Measurements from ENCODE around the gene SRBD1.

Gene SRBD1

GRCh38 chr2:45412754-45413379 is 198.2 kb downstream of the SRBD1 start:
- DNase-seq, result no peak

GRCh38 chr2:45409677-45410076 is 201.4 kb downstream of the SRBD1 start:
- no peak for DNase-seq

DNA sequence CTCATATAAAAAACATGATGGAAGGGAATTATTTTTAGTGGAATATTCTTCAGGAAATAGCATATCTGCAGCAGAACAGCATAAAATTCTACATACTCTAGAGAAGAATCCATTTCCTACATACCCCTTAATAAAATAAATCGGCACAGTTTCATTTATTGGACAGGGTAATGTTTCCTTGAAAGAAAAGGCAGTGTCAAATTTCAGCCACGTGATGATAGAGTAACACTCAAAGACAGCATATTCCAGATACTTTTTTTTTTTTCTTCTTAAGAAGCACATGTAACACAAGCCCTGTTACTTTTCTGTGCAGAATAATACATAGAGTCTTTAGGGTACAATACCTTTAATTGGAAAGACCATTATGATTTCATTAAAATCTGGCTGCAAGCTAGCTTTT is 204.4 kb downstream of the SRBD1 start:
- DNase-seq, result no peak

GRCh38 chr2:45404807-45405297 is 206.2 kb downstream of the SRBD1 start:
- no peak for DNase-seq

GRCh38 chr2:45403036-45403435 is 208.0 kb downstream of the SRBD1 start:
- DNase-seq, result no peak

- DNase-seq, result no peak
These were observed 209.6 kb downstream of the SRBD1 start for GRCh38 chr2:45401431-45401922.

GRCh38 chr2:45399040-45399784 is 211.9 kb downstream of the SRBD1 start:
- no peak for DNase-seq

DNA sequence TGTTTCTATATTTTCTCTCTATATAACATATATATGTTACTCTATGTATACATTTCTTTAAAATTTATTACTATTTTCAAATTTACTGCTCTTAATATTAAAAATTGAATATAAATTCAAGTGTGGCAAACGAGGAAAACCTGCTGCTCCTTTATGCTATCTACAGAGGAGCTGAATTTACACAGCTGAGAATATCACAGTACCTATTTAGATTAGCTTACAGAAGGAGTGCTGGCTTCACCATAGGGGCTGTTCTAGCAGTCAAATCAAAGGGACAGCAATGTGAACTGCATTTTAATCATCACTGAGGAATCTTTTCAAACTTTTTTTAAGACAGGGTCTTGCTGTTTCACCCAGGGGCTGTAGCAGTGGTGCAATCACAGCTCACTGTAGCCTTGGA is 213.8 kb downstream of the SRBD1 start:
- no peak for DNase-seq

DNA sequence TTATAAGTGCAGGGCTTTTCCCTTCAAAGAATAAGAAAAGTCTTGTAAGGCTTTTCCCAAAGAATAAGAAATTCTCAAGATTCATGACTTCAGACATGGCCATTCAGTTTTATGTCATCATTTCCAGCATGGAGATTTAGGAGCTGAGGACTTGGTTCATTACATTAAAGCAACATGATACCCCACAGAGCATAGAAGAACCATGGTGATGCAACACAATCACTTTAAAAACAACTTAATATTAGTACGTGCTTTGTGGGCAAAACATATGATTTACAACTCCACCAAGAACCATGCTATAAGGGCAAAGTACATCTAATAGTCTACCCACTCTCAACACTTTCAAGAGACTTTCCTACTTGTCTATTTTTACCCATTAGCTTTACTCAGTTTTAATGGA is 214.4 kb downstream of the SRBD1 start:
- DNase-seq, result no peak

DNA sequence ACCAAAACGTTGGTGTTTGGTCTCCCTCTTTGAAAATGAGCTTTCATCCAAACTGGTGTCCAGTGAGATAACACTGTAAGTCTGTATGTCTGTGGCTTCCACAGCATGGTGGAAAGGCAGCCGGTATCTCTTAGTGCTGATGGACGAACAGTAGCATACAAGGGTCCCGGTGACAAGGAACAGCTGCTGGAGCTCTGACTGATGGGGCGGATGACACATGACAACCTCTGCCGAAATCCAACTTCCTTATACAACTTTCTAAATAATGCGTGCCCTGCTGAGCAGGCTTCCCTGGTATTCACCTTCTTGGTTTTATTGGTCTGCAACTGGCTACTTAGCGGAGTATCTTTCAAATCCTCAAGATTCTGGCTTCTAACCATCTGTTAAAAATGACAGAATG is 216.2 kb downstream of the SRBD1 start:
- DNase-seq, result no peak

- no peak for DNase-seq
These were observed 216.9 kb downstream of the SRBD1 start for GRCh38 chr2:45394216-45394615.

DNA sequence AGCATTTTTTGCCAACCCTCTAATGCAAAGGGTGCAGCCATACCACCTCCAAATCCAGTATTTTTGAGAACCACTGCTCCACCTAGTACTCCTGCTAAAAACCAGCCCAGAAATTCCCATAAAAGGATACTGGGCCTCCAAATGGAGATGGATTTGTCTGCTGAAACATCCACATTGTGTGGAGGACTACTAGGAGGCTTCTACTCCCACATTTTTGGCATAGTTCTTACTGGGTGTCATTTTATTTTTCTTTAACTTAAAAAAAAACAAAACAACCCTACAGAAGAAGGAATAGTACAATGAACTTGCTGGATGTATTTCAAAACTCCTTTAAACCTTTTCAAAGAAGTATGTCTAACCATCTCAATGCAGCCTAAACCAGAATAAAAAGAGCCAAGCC is 219.2 kb downstream of the SRBD1 start:
- DNase-seq, result no peak

- no peak for DNase-seq
These were observed 220.2 kb downstream of the SRBD1 start for GRCh38 chr2:45390861-45391260.

- no peak for DNase-seq
These were observed 220.6 kb downstream of the SRBD1 start for GRCh38 chr2:45390441-45390840.

DNA sequence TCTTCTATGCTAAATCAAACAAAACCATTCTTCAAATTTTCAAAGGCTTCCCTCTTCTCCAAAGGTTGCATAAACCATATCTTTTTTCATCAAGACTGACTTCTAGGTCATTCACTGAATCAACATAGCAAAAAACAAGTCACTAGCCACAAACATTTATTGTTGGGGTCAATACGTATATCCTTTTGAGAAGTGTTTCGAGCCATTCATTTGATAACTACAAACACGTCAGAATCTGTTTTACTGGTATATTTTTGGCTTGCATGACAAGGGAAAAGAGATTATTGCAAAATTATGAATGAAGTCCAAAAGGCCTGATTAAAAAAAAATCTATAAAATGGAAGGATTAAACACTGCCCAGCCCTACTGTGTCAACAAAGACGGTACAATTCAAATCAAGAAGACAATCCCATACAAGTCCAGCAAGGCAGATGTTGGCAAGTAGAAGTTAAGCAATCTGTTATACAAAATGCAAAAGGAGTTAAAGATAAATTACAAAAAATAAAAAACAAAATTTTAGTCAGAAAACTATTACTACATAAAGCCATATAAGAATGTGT is 222.4 kb downstream of the SRBD1 start:
- no peak for DNase-seq

DNA sequence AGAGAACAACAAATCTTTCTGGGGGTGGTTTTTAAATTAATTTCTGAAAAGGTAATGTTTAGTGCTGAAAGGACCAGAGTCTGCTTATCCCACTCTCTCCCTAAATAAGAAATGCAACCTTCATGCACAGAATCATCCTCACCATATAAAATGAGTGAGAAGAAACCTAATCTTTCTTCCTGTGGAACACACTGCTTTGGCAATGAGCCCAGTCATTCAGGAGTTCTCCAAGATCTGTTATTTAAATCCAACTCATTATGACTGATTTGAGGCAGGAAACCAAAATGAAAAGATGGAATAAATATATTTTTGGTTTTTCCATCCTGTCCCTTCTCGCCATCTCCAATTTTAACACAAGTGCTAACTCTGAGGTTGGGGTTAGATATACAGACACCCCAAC is 228.3 kb downstream of the SRBD1 start:
- DNase-seq, result no peak

DNA sequence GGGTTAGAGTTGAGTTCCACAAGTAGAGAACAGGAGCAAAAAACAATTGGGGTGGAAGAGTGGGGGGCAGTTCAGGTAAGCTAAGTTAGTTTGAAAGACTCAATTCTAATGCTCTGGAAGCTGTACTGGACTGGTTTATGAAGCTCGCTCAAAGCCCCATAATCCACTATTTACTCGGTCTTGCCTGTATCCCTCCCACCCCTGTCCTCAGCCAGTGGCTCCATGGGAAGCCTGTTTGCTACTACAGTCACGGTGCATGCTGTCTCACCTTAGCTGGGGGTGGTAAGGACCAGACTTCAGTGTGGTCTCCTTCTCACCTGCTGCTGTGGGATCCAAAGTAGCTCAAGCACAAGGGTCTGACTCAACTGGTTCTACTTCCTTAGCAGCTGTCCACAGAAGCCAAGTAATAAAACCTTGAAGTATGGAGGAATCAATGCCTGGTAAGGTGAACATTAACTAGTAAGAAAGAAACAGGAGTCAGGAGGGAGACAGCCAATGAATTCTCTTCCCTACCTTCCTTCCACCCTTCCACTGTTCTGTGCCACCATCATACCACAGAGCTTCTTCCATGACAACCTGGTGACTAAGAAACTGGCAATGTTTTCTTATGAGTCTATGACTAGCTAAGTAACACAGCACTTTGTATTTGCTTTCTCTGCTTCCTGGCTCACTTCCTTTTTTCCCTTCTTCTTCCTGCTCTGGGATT is 230.8 kb downstream of the SRBD1 start:
- DNase-seq, result no peak

- DNase-seq, result no peak
These were observed 231.5 kb downstream of the SRBD1 start for GRCh38 chr2:45379399-45380087.

- DNase-seq, result no peak
These were observed 237.5 kb downstream of the SRBD1 start for GRCh38 chr2:45373534-45373933.

GRCh38 chr2:45370369-45370768 is 240.7 kb downstream of the SRBD1 start:
- no peak for DNase-seq

DNA sequence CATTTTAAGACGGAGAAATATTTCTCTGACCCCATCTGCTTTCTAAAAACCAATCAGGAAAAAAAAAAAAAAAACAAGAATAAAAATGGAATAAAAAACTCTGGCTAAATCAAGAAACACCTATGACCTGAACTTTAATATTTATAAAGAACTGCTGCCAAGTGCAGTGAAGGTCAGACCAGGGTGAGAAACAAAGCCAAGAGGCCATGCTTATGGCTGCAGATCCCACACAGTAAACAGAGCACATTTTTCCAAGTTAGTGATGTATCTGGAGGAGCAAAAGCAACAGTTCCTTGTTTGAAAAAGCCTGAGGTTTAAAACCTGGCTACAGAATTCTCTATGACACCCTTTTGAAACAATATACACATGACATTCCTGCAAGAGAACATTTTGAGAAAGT is 242.3 kb downstream of the SRBD1 start:
- DNase-seq, result no peak

DNA sequence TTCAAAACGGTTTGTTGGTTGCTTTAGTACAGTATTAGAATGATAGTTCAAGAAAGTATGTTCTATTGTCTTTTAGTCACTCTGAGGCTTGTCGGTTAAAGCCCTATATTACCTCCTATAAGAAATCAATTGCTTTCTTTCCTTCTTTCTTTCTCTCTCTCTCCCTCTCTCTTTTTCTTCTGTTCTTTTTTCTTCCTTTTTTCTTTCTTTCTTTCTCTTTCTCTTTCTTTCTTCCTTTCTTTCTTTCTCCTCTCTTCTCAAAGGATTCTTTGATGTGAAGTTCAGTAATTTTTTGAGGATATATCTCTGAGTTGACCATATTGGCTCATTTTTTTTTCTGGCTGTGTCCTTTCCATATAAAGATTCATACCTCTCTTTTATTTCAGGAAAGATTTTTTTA is 249.4 kb downstream of the SRBD1 start:
- no peak for DNase-seq

- DNase-seq, result no peak
These were observed 256.3 kb downstream of the SRBD1 start for GRCh38 chr2:45354776-45355175.

Data from islet precursor cell (in vitro differentiated cells).